ENCODE measurements around the gene PDCD7. TPM values are rescaled to one million over a fixed set of nuclear protein-coding genes. Genes with fewer than 3 reads are reported as not detected.
"Not testable (repeated sequence)": the region's sequence is repeated elsewhere in the genome, so short reads cannot be mapped to it uniquely, and the experiment has no call there.

PDCD7 gene
- total RNA-seq, 1 experiment from 2014 or later = 23.4 TPM

DNA sequence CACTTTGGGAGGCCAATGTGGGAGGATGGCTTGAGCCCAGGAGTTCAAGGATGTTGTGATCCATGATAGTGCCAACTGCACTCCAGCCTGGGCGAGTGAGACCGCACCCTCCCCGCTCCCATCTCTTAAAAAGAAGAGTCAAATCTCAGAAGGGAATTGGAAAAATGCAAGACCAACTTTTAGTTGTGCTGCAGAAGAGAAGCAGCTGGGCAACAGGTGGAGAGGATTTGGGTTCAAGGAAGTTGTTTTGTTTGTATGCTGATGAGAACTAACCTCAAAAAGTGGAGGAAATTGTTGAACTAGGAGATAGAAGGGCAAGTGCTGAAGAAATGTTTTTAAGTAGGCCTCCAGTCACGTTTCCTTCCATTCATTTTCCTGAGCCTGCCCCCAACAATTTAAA lies 12.8 kb upstream of the PDCD7 start:
- no peaks in the 10 kb centered on the region for H3K9me3 ChIP-seq (ENCODE audit: low read length)
- H3K4me3 ChIP-seq (ENCODE audit: low read length) = no peak overlapping the region
- no peaks in the 10 kb centered on the region for H3K4me1 ChIP-seq (ENCODE audit: low read length)
- no peak overlapping the region for H3K9ac ChIP-seq (ENCODE audit: low read length)
- no peak overlapping the region for H3K4me2 ChIP-seq (ENCODE audit: low read depth, low read length, poor library complexity, severe bottlenecking)
- DNase-seq = no peak
- H3K36me3 ChIP-seq (ENCODE audit: insufficient read depth, low read length) = peaks cover 15% of the 10 kb centered on the region; the same call in 1 of the 2 replicates
- no peaks in the 10 kb centered on the region for H4K20me1 ChIP-seq (ENCODE audit: insufficient read depth, low read depth, low read length)
- no peaks in the 10 kb centered on the region for H3K9me2 ChIP-seq (replicated peaks; ENCODE audit: insufficient read depth, low read length)
- no peaks in the 10 kb centered on the region for H3K79me2 ChIP-seq (ENCODE audit: low read length)
- no peak overlapping the region for H3K27ac ChIP-seq (ENCODE audit: low read length)
- no peak overlapping the region for H2AFZ ChIP-seq (ENCODE audit: low read length)
- no peaks in the 10 kb centered on the region for H3K27me3 ChIP-seq (ENCODE audit: low read length)

DNA sequence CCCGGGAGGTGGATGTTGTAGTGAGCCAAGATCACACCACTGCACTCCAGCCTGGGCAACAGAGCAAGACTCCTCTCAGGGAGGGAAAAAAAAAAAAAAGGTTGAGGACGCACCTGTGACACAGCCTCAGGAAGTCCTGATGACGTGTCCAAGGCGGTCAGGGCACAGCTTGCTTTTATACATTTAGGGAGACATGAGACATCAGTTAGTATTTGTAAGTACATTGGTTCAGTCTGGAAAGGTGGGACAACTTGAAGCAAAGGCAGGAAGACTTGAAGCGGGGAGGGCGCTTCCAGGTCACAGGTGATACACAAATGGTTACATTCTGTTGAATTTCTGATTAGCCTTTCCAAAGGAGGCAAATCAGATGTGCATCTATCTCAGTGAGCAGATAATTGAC lies 5.0 kb upstream of the PDCD7 start:
- not testable (repeated sequence) for H3K9me3 ChIP-seq (ENCODE audit: low read length); H3K27ac ChIP-seq (ENCODE audit: low read length); H3K9ac ChIP-seq (ENCODE audit: low read length); DNase-seq; H2AFZ ChIP-seq (ENCODE audit: low read length); H3K4me1 ChIP-seq (ENCODE audit: low read length); H3K36me3 ChIP-seq (ENCODE audit: insufficient read depth, low read length); H3K9me2 ChIP-seq (replicated peaks; ENCODE audit: insufficient read depth, low read length); H3K79me2 ChIP-seq (ENCODE audit: low read length); H3K4me3 ChIP-seq (ENCODE audit: low read length); H3K4me2 ChIP-seq (ENCODE audit: low read depth, low read length, poor library complexity, severe bottlenecking); H4K20me1 ChIP-seq (ENCODE audit: insufficient read depth, low read depth, low read length); H3K27me3 ChIP-seq (ENCODE audit: low read length)

DNA sequence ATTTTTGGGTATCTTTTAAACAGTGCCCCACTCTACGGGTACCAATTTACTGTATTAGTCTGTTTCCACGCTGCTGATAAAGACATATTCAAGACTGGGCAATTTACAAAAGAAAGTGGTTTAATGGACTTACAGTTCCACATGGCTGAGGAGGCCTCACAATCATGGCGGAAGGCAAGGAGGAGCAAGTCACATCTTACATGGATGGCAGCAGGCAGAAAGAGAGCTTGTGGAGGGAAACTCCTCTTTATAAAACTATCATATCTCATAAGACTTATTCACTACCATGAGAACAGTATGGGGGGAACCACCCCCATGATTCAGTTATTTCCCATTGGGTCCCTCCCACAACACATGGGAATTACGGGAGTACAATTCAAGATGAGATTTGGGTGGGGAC lies 4.3 kb upstream of the PDCD7 start:
- not testable (repeated sequence) for H3K36me3 ChIP-seq (ENCODE audit: insufficient read depth, low read length); H3K4me2 ChIP-seq (ENCODE audit: low read depth, low read length, poor library complexity, severe bottlenecking); H3K9ac ChIP-seq (ENCODE audit: low read length); H4K20me1 ChIP-seq (ENCODE audit: insufficient read depth, low read depth, low read length); H2AFZ ChIP-seq (ENCODE audit: low read length); H3K27me3 ChIP-seq (ENCODE audit: low read length); H3K27ac ChIP-seq (ENCODE audit: low read length); DNase-seq; H3K9me2 ChIP-seq (replicated peaks; ENCODE audit: insufficient read depth, low read length); H3K9me3 ChIP-seq (ENCODE audit: low read length); H3K79me2 ChIP-seq (ENCODE audit: low read length); H3K4me3 ChIP-seq (ENCODE audit: low read length); H3K4me1 ChIP-seq (ENCODE audit: low read length)

GRCh38 chr15:65137089-65137488 lies 3.5 kb upstream of the PDCD7 start:
- peaks cover 12% of the 10 kb centered on the region for H3K4me1 ChIP-seq (ENCODE audit: low read length)

DNA sequence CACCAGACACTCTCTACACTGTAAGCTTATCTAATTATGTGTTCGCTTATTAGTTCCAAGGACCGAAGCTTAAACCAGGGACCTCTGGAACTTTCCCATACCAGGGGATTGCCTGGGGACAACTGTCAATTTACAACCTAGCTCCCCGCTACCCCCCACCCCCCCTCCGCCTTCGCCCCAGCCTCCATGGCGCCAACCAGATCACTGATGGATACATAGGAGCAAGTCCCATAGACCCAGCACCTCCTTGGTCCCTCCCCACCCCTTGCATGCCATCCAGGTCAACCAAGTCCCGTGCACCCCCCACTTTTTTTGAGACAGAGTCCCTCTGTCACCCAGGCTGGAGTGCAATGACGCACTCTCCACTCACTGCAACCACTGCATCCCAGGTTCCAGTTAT lies 930 bp upstream of the PDCD7 start:
- Histone ChIP-seq H2AFZ (ENCODE audit: low read length) (no peak overlapping the region), H3K9ac (ENCODE audit: low read length) (peak overlapping the region; percentile 96), H3K4me1 (ENCODE audit: low read length) (peaks cover 24% of the 10 kb centered on the region), H3K27me3 (ENCODE audit: low read length) (no peaks in the 10 kb centered on the region), H3K27ac (ENCODE audit: low read length) (no peak overlapping the region), H3K79me2 (ENCODE audit: low read length) (peaks cover 37% of the 10 kb centered on the region), H3K4me3 (ENCODE audit: low read length) (peak overlapping the region; percentile 94), H3K9me3 (ENCODE audit: low read length) (no peaks in the 10 kb centered on the region), H4K20me1 (ENCODE audit: insufficient read depth, low read depth, low read length) (no peaks in the 10 kb centered on the region), H3K36me3 (ENCODE audit: insufficient read depth, low read length) (no peaks in the 10 kb centered on the region), H3K4me2 (ENCODE audit: low read depth, low read length, poor library complexity, severe bottlenecking) (peak overlapping the region; percentile 93), H3K9me2 (replicated peaks; ENCODE audit: insufficient read depth, low read length) (no peaks in the 10 kb centered on the region)
- DNase-seq = no peak

More at GRCh38 chr15:65137089-65137488, 3.5 kb upstream of the PDCD7 start:
- H3K79me2 ChIP-seq (ENCODE audit: low read length) = peaks cover 17% of the 10 kb centered on the region
- H3K4me3 ChIP-seq (ENCODE audit: low read length); H2AFZ ChIP-seq (ENCODE audit: low read length); H3K9me2 ChIP-seq (replicated peaks; ENCODE audit: insufficient read depth, low read length); H3K27ac ChIP-seq (ENCODE audit: low read length); H4K20me1 ChIP-seq (ENCODE audit: insufficient read depth, low read depth, low read length); H3K27me3 ChIP-seq (ENCODE audit: low read length); H3K4me2 ChIP-seq (ENCODE audit: low read depth, low read length, poor library complexity, severe bottlenecking); H3K36me3 ChIP-seq (ENCODE audit: insufficient read depth, low read length); H3K9me3 ChIP-seq (ENCODE audit: low read length); H3K9ac ChIP-seq (ENCODE audit: low read length); DNase-seq: not testable (repeated sequence)

- Histone ChIP-seq H3K9me3 (ENCODE audit: low read length) (no peaks in the 10 kb centered on the region), H3K4me1 (ENCODE audit: low read length) (peaks cover 24% of the 10 kb centered on the region), H3K9ac (ENCODE audit: low read length) (peak overlapping the region; percentile 96), H3K27me3 (ENCODE audit: low read length) (no peaks in the 10 kb centered on the region), H3K79me2 (ENCODE audit: low read length) (peaks cover 52% of the 10 kb centered on the region), H3K36me3 (ENCODE audit: insufficient read depth, low read length) (peaks cover 9% of the 10 kb centered on the region), H3K4me2 (ENCODE audit: low read depth, low read length, poor library complexity, severe bottlenecking) (peak overlapping the region; percentile 93), H3K9me2 (replicated peaks; ENCODE audit: insufficient read depth, low read length) (no peaks in the 10 kb centered on the region), H4K20me1 (ENCODE audit: insufficient read depth, low read depth, low read length) (no peaks in the 10 kb centered on the region), H3K4me3 (ENCODE audit: low read length) (peak overlapping the region; percentile 94), H2AFZ (ENCODE audit: low read length) (no peak overlapping the region), H3K27ac (ENCODE audit: low read length) (peak overlapping the region; percentile 47; the same call in 1 of the 2 replicates)
- peak; percentile 76 for DNase-seq
Measured at GRCh38 chr15:65132878-65133547, 595 bp downstream of the PDCD7 start.

DNA sequence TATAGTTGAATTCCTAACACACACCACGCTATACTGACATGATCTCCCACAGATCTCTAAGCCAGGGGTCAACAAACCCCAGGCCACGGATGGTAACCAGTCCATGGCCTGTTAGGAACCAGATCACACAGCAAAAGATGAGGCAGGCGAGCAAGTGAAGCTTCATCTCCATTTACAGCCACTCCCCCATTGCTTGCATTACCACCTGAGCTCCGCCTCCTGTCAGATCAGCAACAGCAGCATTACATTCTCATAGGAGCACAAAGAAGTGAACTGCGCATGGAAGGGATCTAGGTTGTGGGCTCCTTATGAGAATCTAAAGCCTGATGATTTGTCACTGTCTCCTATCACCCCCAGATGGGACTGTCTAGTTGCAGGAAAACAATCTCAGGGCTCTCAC lies 2.7 kb downstream of the PDCD7 start:
- DNase-seq = peak; percentile 54
- no peaks in the 10 kb centered on the region for H3K9me2 ChIP-seq (replicated peaks; ENCODE audit: insufficient read depth, low read length)
- H3K27ac ChIP-seq (ENCODE audit: low read length) = no peak overlapping the region

GRCh38 chr15:65115542-65115941 lies 18.1 kb downstream of the PDCD7 start:
- Histone ChIP-seq H4K20me1 (ENCODE audit: insufficient read depth, low read depth, low read length) (no peaks in the 10 kb centered on the region), H3K27ac (ENCODE audit: low read length) (no peak overlapping the region), H2AFZ (ENCODE audit: low read length) (no peak overlapping the region), H3K9me3 (ENCODE audit: low read length) (no peaks in the 10 kb centered on the region), H3K9me2 (replicated peaks; ENCODE audit: insufficient read depth, low read length) (no peaks in the 10 kb centered on the region), H3K9ac (ENCODE audit: low read length) (no peak overlapping the region), H3K4me3 (ENCODE audit: low read length) (no peak overlapping the region), H3K4me2 (ENCODE audit: low read depth, low read length, poor library complexity, severe bottlenecking) (no peak overlapping the region), H3K27me3 (ENCODE audit: low read length) (no peaks in the 10 kb centered on the region), H3K79me2 (ENCODE audit: low read length) (0 out of 2 replicates have a peak, but pooled peaks cover 4% of the 10 kb centered on the region), H3K4me1 (ENCODE audit: low read length) (no peaks in the 10 kb centered on the region), H3K36me3 (ENCODE audit: insufficient read depth, low read length) (peaks cover 47% of the 10 kb centered on the region)
- DNase-seq = no peak

More for the DNA sequence above, 2.7 kb downstream of the PDCD7 start:
- Histone ChIP-seq H4K20me1 (ENCODE audit: insufficient read depth, low read depth, low read length) (0 out of 2 replicates have a peak, but pooled peaks cover 4% of the 10 kb centered on the region), H3K9me3 (ENCODE audit: low read length) (no peaks in the 10 kb centered on the region), H3K9ac (ENCODE audit: low read length) (no peak overlapping the region), H3K4me3 (ENCODE audit: low read length) (no peak overlapping the region), H3K4me2 (ENCODE audit: low read depth, low read length, poor library complexity, severe bottlenecking) (no peak overlapping the region), H3K27me3 (ENCODE audit: low read length) (no peaks in the 10 kb centered on the region), H2AFZ (ENCODE audit: low read length) (no peak overlapping the region), H3K4me1 (ENCODE audit: low read length) (peaks cover 24% of the 10 kb centered on the region), H3K36me3 (ENCODE audit: insufficient read depth, low read length) (peaks cover 24% of the 10 kb centered on the region), H3K79me2 (ENCODE audit: low read length) (peaks cover 70% of the 10 kb centered on the region)
